Measurements from ENCODE around the gene STAG3. TPM values are rescaled to one million over a fixed set of nuclear protein-coding genes. Genes with fewer than 3 reads are reported as not detected.
"Not testable (repeated sequence)": the region's sequence is repeated elsewhere in the genome, so short reads cannot be mapped to it uniquely, and the experiment has no call there.

STAG3 gene
- total and polyA plus RNA-seq, 2 of the 4 experiments (the other 2 are of a cell fraction): 0.36 to 0.65 TPM

DNA sequence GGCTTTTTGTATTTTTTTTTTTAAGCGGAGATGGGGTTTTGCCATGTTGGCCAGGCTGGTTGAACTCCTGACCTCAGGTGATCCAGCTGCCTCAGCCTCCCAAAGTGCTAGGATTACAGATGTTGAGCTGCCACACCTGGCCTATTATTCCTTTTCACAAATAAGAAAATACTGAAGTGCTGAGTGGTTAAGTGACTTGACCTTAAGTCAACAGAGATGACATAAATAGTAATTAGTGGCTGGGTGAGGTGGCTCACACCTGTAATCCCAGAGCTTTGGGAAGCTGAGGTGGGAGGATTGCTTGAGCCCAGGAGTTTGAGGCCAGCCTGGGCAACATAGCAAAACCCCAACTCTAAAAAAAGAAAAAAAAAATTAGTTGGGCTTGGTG, 47.5 kb upstream of the STAG3 start:
- H3K9me3 ChIP-seq (ENCODE audit: control insufficient read depth, insufficient read depth, low read length); DNase-seq; H2AK5ac ChIP-seq (ENCODE audit: low read depth, low read length); H2BK120ac ChIP-seq (ENCODE audit: low read depth, low read length); H3K4me2 ChIP-seq (ENCODE audit: low read depth, low read length); H3K9me1 ChIP-seq (ENCODE audit: insufficient read depth, low read length); H3K27ac ChIP-seq (ENCODE audit: insufficient read depth, low read length); H2BK5ac ChIP-seq (ENCODE audit: low read depth, low read length, poor library complexity, severe bottlenecking); H4K5ac ChIP-seq (ENCODE audit: low read depth, low read length); dilution Hi-C loops (cut with HindIII; ENCODE audit: low sequenced_read_pairs, unreplicated experiment); H3K27me3 ChIP-seq (ENCODE audit: control insufficient read depth, insufficient read depth, low read length); H4K20me1 ChIP-seq (ENCODE audit: insufficient read depth, low read length); H3K14ac ChIP-seq (replicated peaks; ENCODE audit: low read depth, low read length); H3K4ac ChIP-seq (ENCODE audit: low read depth, low read length); H4K91ac ChIP-seq (ENCODE audit: insufficient read depth, low read depth, low read length); H3K36me3 ChIP-seq (ENCODE audit: control insufficient read depth, insufficient read depth, low read length); H2BK15ac ChIP-seq (ENCODE audit: low read depth, low read length); H2AFZ ChIP-seq (replicated peaks; ENCODE audit: low read length, poor library complexity); H3K4me1 ChIP-seq (ENCODE audit: control insufficient read depth, insufficient read depth, low read length); H3K56ac ChIP-seq (ENCODE audit: extremely low read depth, insufficient read depth, low read length); POLR2A ChIA-PET (ENCODE audit: unreplicated experiment); ATAC-seq (ENCODE audit: low read depth); BruUV-seq (replicated peaks); H4K8ac ChIP-seq (ENCODE audit: low read depth in 2 of 2, low read length in 2 of 2); H3K9ac ChIP-seq (ENCODE audit: low read depth, low read length); H3K4me3 ChIP-seq (ENCODE audit: insufficient read depth, low read depth, low read length); H3K23ac ChIP-seq (ENCODE audit: low read depth, low read length); H2AK9ac ChIP-seq (replicated peaks; ENCODE audit: low read depth, low read length, poor library complexity); H2BK20ac ChIP-seq (ENCODE audit: low read depth, low read length); H3K18ac ChIP-seq (ENCODE audit: low read depth, low read length): not testable (repeated sequence)
- intact Hi-C loops (cut with micrococcal nuclease): loop anchor here (2.0 to 5.0 kb wide), 2 partner anchors 135 to 218 kb away; no protein-coding TSS in a partner anchor
- no CpG with 5 or more reads among the region's 1 CpG for WGBS, 2 experiments (ENCODE audit: extremely low coverage in 2 of 2, insufficient read length in 1 of 2)
- peaks cover 10 to 31% of the 10 kb centered on the region in 2 experiments; a peak in 3 of 4 replicates for H3K79me1 ChIP-seq (ENCODE audit: low read depth in 1 of 2, low read length in 2 of 2)
- CTCF ChIA-PET: interaction anchor here (0.7 to 1.1 kb wide), 4 partner anchors 10 to 473 kb away, joined by 3 to 6 read pairs (median 3); partner anchors contain the start of gene GAL3ST4
- in situ Hi-C loops (cut with MboI; ENCODE audit: low sequenced_read_pairs): loop anchor here (10.0 kb wide), 1 partner anchor 215 kb away; no protein-coding TSS in a partner anchor

All from IMR-90 (cell line).